Measurements from ENCODE around the gene KIAA2012.
A peak's percentile ranks its signal among the peaks of the same experiment; 100 is the strongest.

KIAA2012 gene

DNA sequence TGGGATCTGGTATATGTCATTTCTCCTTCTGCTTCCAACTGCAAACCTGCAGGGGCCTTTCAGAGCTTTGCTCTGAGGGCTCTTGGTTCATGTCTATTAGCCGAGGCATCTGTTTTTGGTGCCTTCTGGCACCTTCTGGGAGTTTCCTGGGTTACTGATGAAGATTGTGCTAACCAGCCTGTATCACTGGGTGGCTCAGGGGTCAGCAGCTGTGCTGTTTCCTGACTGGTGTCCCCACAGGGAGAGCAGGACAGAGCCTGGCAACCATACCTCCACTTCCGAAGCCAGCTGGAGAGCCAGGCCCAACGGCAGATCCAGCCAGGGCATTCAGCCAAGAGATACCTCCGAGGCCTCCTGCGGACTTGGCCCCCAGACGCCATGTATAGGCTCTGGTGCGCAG, 17.5 kb downstream of the KIAA2012 start:
- Histone ChIP-seq H3K4me1 (ENCODE audit: control insufficient read depth, insufficient read depth, low read length) (0 out of 2 replicates have a peak, but pooled peaks cover 7% of the 10 kb centered on the region), H3K4me3 (ENCODE audit: low read depth, low read length) (no peak overlapping the region), H3K9ac (ENCODE audit: low read depth, low read length) (no peak overlapping the region), H3K27me3 (ENCODE audit: control insufficient read depth, insufficient read depth, low read length) (no peaks in the 10 kb centered on the region), H3K36me3 (ENCODE audit: control insufficient read depth, insufficient read depth, low read length) (no peaks in the 10 kb centered on the region), H3K9me3 (ENCODE audit: control insufficient read depth, insufficient read depth, low read length) (no peaks in the 10 kb centered on the region), H3K27ac (ENCODE audit: low read depth, low read length) (no peak overlapping the region)

GRCh38 chr2:202091476-202091875, 18.4 kb downstream of the KIAA2012 start:
- Histone ChIP-seq H3K4me3 (ENCODE audit: low read depth, low read length) (no peak overlapping the region), H3K4me1 (ENCODE audit: control insufficient read depth, insufficient read depth, low read length) (0 out of 2 replicates have a peak, but pooled peaks cover 7% of the 10 kb centered on the region), H3K36me3 (ENCODE audit: control insufficient read depth, insufficient read depth, low read length) (no peaks in the 10 kb centered on the region), H3K27me3 (ENCODE audit: control insufficient read depth, insufficient read depth, low read length) (no peaks in the 10 kb centered on the region), H3K9me3 (ENCODE audit: control insufficient read depth, insufficient read depth, low read length) (no peaks in the 10 kb centered on the region), H3K27ac (ENCODE audit: low read depth, low read length) (no peak overlapping the region), H3K9ac (ENCODE audit: low read depth, low read length) (no peak overlapping the region)

GRCh38 chr2:202094426-202094986, 21.5 kb downstream of the KIAA2012 start:
- Histone ChIP-seq H3K36me3 (ENCODE audit: control insufficient read depth, insufficient read depth, low read length) (no peaks in the 10 kb centered on the region), H3K4me1 (ENCODE audit: control insufficient read depth, insufficient read depth, low read length) (0 out of 2 replicates have a peak, but pooled peaks cover 7% of the 10 kb centered on the region), H3K9me3 (ENCODE audit: control insufficient read depth, insufficient read depth, low read length) (no peaks in the 10 kb centered on the region)

GRCh38 chr2:202095235-202095634, 22.2 kb downstream of the KIAA2012 start:
- Histone ChIP-seq H3K36me3 (ENCODE audit: control insufficient read depth, insufficient read depth, low read length) (no peaks in the 10 kb centered on the region), H3K27ac (ENCODE audit: low read depth, low read length) (no peak overlapping the region), H3K9me3 (ENCODE audit: control insufficient read depth, insufficient read depth, low read length) (no peaks in the 10 kb centered on the region), H3K4me1 (ENCODE audit: control insufficient read depth, insufficient read depth, low read length) (peaks cover 10% of the 10 kb centered on the region), H3K27me3 (ENCODE audit: control insufficient read depth, insufficient read depth, low read length) (no peaks in the 10 kb centered on the region), H3K9ac (ENCODE audit: low read depth, low read length) (no peak overlapping the region), H3K4me3 (ENCODE audit: low read depth, low read length) (no peak overlapping the region)

More at GRCh38 chr2:202094426-202094986, 21.5 kb downstream of the KIAA2012 start:
- no peak overlapping the region for H3K9ac ChIP-seq (ENCODE audit: low read depth, low read length)
- no peak overlapping the region for H3K4me3 ChIP-seq (ENCODE audit: low read depth, low read length)
- no peaks in the 10 kb centered on the region for H3K27me3 ChIP-seq (ENCODE audit: control insufficient read depth, insufficient read depth, low read length)
- no peak overlapping the region for H3K27ac ChIP-seq (ENCODE audit: low read depth, low read length)

DNA sequence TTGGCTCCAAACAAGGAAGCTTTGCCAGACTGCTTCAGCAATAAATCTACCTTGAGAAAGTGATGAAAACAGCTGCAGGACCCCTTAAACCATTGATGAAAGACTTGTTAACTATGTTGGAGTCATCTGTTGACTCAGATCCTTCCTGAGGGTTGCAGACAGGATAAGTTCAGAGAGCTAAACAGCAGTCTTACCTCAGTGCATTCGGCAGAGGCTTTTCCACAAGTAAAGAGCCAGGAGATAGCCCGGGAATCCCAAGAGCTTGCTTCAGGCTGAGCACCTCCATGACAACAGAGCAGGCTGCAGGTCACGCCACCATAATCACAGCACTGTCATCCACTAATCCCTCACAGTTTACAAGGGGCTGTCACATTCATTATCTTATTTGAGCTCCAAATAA, 23.7 kb downstream of the KIAA2012 start:
- Histone ChIP-seq H3K27me3 (ENCODE audit: control insufficient read depth, insufficient read depth, low read length) (no peaks in the 10 kb centered on the region), H3K4me1 (ENCODE audit: control insufficient read depth, insufficient read depth, low read length) (peaks cover 21% of the 10 kb centered on the region), H3K27ac (ENCODE audit: low read depth, low read length) (no peak overlapping the region), H3K36me3 (ENCODE audit: control insufficient read depth, insufficient read depth, low read length) (no peaks in the 10 kb centered on the region), H3K4me3 (ENCODE audit: low read depth, low read length) (no peak overlapping the region), H3K9me3 (ENCODE audit: control insufficient read depth, insufficient read depth, low read length) (no peaks in the 10 kb centered on the region), H3K9ac (ENCODE audit: low read depth, low read length) (no peak overlapping the region)

DNA sequence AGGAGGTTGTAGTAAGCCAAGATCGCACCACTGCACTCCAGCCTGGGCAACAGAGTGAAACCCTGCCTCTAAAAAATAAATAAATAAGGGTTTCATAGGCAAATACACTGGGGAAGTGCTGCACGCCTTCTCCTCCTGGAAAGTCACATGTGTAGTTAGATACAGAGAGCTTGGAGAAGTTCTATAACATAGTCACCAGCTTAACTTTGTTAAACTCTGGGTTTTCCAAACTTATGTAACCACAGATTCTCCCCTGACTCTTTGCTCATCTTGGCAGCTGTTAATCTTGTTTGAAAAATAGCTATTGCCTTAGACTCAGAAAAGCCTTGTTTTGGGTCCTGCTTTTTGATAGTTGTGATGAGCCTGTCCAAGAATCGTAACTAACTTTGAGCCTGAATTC, 25.2 kb downstream of the KIAA2012 start:
- H3K27ac ChIP-seq (ENCODE audit: low read depth, low read length) = no peak overlapping the region
- H3K4me1 ChIP-seq (ENCODE audit: control insufficient read depth, insufficient read depth, low read length) = peaks cover 30% of the 10 kb centered on the region
- H3K9me3 ChIP-seq (ENCODE audit: control insufficient read depth, insufficient read depth, low read length) = no peaks in the 10 kb centered on the region
- H3K4me3 ChIP-seq (ENCODE audit: low read depth, low read length) = no peak overlapping the region
- no peaks in the 10 kb centered on the region for H3K36me3 ChIP-seq (ENCODE audit: control insufficient read depth, insufficient read depth, low read length)
- H3K27me3 ChIP-seq (ENCODE audit: control insufficient read depth, insufficient read depth, low read length) = no peaks in the 10 kb centered on the region
- no peak overlapping the region for H3K9ac ChIP-seq (ENCODE audit: low read depth, low read length)

DNA sequence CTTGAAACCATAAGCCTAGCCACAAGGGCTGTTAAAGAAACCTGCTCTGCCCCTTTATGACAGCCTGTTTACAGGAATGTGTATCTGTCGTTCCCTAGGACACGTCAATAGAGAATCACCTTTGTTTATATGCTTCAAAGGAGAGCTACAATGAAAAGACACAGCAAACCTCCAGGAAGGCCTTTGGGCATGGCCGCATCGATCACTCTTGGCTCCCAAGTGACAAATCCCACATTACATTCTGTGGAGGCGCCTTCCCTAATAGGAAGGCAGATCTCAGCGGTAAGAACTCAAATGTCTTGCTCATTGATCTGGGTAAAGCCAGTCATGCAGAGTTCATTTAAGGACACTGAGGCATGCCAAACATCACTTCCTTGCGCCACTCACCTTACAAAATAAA, 26.5 kb downstream of the KIAA2012 start:
- Histone ChIP-seq H3K4me3 (ENCODE audit: low read depth, low read length) (no peak overlapping the region), H3K36me3 (ENCODE audit: control insufficient read depth, insufficient read depth, low read length) (no peaks in the 10 kb centered on the region), H3K4me1 (ENCODE audit: control insufficient read depth, insufficient read depth, low read length) (peaks cover 30% of the 10 kb centered on the region), H3K27me3 (ENCODE audit: control insufficient read depth, insufficient read depth, low read length) (no peaks in the 10 kb centered on the region), H3K27ac (ENCODE audit: low read depth, low read length) (no peak overlapping the region), H3K9ac (ENCODE audit: low read depth, low read length) (no peak overlapping the region), H3K9me3 (ENCODE audit: control insufficient read depth, insufficient read depth, low read length) (no peaks in the 10 kb centered on the region)

- H3K27ac ChIP-seq (ENCODE audit: low read depth, low read length) = peak overlapping the region; percentile 14
- H3K9me3 ChIP-seq (ENCODE audit: control insufficient read depth, insufficient read depth, low read length) = no peaks in the 10 kb centered on the region
- no peaks in the 10 kb centered on the region for H3K27me3 ChIP-seq (ENCODE audit: control insufficient read depth, insufficient read depth, low read length)
- no peaks in the 10 kb centered on the region for H3K36me3 ChIP-seq (ENCODE audit: control insufficient read depth, insufficient read depth, low read length)
- peaks cover 27% of the 10 kb centered on the region for H3K4me1 ChIP-seq (ENCODE audit: control insufficient read depth, insufficient read depth, low read length)
- no peak overlapping the region for H3K4me3 ChIP-seq (ENCODE audit: low read depth, low read length)
- H3K9ac ChIP-seq (ENCODE audit: low read depth, low read length) = no peak overlapping the region
These were observed 27.1 kb downstream of the KIAA2012 start for GRCh38 chr2:202100176-202100575.

DNA sequence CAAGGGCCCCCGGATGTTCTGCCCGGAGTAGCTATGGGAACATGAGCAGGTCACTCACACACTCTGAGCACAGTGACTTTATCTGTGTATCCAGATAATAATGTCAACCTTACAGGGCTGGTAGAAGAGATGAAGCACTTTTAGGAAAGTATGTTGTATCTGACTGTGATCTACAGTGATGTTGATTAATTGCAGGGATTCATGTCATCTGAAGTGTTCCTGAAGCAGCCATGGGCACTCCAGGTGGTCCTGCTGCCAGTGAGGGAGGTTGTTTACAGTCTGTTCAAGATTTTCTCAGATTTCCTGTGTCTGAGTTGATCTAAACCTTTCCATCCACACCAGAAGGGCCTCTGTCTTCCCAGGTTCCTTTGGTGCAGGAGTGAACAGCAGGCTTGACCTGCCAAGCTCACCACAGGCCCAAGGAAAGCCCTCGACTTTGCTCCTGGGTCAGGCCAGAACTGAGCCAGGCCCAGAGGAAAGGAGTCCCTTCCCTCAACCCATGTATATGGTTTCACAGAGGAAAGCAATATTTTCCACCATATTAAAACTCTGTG, 28.0 kb downstream of the KIAA2012 start:
- Histone ChIP-seq H3K9ac (ENCODE audit: low read depth, low read length) (no peak overlapping the region), H3K27ac (ENCODE audit: low read depth, low read length) (no peak overlapping the region), H3K4me3 (ENCODE audit: low read depth, low read length) (no peak overlapping the region), H3K9me3 (ENCODE audit: control insufficient read depth, insufficient read depth, low read length) (no peaks in the 10 kb centered on the region), H3K4me1 (ENCODE audit: control insufficient read depth, insufficient read depth, low read length) (peaks cover 23% of the 10 kb centered on the region), H3K27me3 (ENCODE audit: control insufficient read depth, insufficient read depth, low read length) (no peaks in the 10 kb centered on the region), H3K36me3 (ENCODE audit: control insufficient read depth, insufficient read depth, low read length) (no peaks in the 10 kb centered on the region)

- H3K9me3 ChIP-seq (ENCODE audit: control insufficient read depth, insufficient read depth, low read length) = no peaks in the 10 kb centered on the region
- H3K27me3 ChIP-seq (ENCODE audit: control insufficient read depth, insufficient read depth, low read length) = no peaks in the 10 kb centered on the region
- no peak overlapping the region for H3K4me3 ChIP-seq (ENCODE audit: low read depth, low read length)
- H3K9ac ChIP-seq (ENCODE audit: low read depth, low read length) = no peak overlapping the region
- H3K36me3 ChIP-seq (ENCODE audit: control insufficient read depth, insufficient read depth, low read length) = no peaks in the 10 kb centered on the region
- peak overlapping the region; percentile 75 for H3K27ac ChIP-seq (ENCODE audit: low read depth, low read length)
- H3K4me1 ChIP-seq (ENCODE audit: control insufficient read depth, insufficient read depth, low read length) = peaks cover 23% of the 10 kb centered on the region
These were observed 29.5 kb downstream of the KIAA2012 start for GRCh38 chr2:202102425-202103000.

DNA sequence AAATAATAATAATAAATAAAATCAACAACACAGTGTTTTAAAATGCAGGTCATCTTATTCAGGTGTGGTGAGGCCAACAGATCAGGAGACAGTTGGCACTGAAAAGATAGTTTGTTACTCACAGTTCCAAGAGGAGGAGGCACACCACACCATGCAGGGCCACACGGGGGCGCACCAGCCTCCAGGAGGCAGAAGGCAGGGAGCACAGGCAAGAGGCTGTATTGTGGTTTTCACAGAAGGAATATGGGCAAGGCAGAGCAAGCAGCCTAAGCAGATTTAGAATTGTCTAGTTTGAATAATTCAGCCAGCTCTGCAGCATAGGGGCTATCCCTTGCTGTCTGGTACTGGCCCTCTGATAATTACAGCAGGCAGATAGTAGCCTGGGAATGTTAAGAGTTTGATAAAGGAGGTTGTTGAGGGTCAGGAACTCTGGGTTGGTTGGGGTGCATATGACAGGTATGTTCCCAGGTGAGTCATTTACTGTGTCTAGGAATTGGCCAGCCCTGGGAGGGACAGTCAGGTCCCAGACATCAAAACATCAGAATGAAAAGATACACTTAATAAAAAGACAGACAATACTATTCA, 31.3 kb downstream of the KIAA2012 start:
- H3K9ac ChIP-seq (ENCODE audit: low read depth, low read length) = no peak overlapping the region
- no peak overlapping the region for H3K4me3 ChIP-seq (ENCODE audit: low read depth, low read length)
- H3K27ac ChIP-seq (ENCODE audit: low read depth, low read length) = no peak overlapping the region
- H3K9me3 ChIP-seq (ENCODE audit: control insufficient read depth, insufficient read depth, low read length) = no peaks in the 10 kb centered on the region
- H3K36me3 ChIP-seq (ENCODE audit: control insufficient read depth, insufficient read depth, low read length) = no peaks in the 10 kb centered on the region
- no peaks in the 10 kb centered on the region for H3K27me3 ChIP-seq (ENCODE audit: control insufficient read depth, insufficient read depth, low read length)
- H3K4me1 ChIP-seq (ENCODE audit: control insufficient read depth, insufficient read depth, low read length) = peaks cover 23% of the 10 kb centered on the region
